HG03378 (cell line): ENCODE measurements around the gene LOXL4.
"Not testable (repeated sequence)": the region's sequence is repeated elsewhere in the genome, so short reads cannot be mapped to it uniquely, and the experiment has no call there.

Experiments
- ATAC-seq: cut with Tn5 transposase; IDR thresholded peaks from one replicate; pipeline ENCODE4 v1.9.1; 2021; ENCODE audit warnings: mild to moderate bottlenecking, moderate library complexity; ENCODE audit not compliant: unreplicated experiment

LOXL4 gene

DNA sequence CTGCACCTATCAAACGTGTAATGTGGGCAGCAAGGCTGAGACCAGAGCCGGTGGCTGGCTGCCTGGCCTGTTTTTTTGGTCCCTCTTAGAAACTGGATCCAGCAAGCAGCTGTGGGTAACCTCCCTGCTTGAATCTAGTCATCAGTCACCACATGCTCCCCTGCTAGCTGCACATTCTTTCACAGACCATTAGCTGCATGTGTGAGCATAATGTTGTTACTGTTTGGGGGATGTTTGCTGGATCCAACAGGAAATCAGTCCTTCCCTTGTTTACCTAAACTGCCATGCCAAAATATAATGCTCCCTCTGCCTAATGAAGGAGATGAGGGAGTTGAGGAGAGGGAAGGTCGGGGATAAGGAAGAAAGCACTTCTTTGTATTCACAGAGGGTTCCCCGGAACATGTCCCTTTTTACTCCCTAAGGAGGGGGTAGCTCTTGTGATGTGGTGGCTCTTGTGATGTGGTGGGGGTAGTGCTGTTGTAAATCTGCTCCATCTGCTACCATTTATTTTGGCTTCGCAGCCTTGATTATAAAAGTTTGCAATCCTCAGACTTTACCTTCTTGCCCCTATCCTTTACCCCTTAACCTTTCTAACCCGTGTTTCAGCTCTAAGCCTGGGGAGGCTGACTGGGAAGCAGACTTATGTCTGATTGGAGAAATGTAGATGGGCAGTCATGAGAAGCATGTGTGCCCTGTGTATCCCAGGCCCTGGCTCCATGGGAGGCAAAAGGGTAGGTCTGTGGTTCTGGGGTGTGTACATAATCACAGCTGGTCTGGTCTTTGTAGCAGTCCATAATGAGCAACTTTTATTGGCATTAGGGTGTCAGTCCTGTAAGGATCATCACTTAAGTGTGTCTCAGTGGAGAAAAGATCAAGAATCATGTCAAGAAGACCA, 20.8 kb downstream of the LOXL4 start:
- no peak for ATAC-seq

GRCh38 chr10:98244586-98244985, 23.4 kb downstream of the LOXL4 start:
- ATAC-seq = no peak

DNA sequence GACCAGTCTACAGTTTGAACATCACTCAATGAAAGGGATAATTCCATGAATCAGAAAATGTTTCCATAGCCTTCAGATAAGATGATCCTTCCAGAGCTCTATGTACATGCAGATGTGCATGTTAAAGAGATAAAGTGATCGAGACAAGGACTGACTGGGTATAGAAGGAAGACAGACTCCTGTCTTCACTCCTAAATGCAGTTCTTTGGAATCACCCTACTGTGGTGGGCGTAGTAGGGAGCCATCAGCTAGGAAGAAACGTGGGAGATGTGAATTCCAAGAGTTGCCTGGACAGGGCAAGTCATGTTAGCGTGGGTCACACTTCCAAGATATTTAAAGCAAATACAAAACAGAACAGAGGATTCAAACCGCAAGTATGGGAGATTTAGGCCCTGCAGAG, 23.9 kb downstream of the LOXL4 start:
- no peak for ATAC-seq

DNA sequence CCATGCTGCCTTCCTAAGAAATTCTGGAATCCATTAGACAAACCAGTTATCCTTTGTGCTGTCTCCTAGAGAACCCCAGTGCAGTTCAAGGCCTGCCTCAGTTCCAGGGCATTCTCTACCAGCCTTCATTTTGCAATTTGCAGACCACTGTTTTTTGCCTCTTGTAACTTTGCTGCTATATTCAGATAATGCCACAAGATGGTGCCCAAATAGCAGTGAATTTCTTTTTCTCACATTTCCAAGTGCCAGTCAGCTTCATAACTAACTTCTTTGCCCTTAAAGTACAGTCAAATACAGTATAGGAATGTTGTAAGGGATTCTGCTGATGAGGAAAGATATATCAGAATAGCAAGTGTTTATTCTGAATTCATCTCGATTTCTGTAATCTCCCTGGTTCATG, 25.2 kb downstream of the LOXL4 start:
- no peak for ATAC-seq

- ATAC-seq = no peak
Measured at GRCh38 chr10:98240524-98240923, 27.5 kb downstream of the LOXL4 start.

GRCh38 chr10:98238391-98238790, 29.6 kb downstream of the LOXL4 start:
- no peak for ATAC-seq

GRCh38 chr10:98236862-98237261, 31.1 kb downstream of the LOXL4 start:
- no peak for ATAC-seq

GRCh38 chr10:98235846-98236245, 32.1 kb downstream of the LOXL4 start:
- no peak for ATAC-seq

- no peak for ATAC-seq
Measured at GRCh38 chr10:98231417-98231816, 36.6 kb downstream of the LOXL4 start.

DNA sequence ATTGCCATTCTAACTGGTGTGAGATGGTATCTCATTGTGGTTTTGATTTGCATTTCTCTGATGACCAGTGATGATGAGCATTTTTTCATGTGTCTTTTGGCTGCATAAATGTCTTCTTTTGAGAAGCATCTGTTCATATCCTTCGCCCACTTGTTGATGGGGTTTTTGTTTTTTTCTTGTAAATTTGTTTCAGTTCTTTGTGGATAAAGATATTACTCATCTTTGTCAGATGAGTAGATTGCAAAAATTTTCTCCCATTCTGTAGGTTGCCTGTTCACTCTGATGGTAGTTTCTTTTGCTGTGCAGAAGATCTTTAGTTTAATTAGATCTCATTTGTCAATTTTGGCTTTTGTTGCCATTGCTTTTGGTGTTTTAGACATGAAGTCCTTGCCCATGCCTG, 39.7 kb downstream of the LOXL4 start:
- not testable (repeated sequence) for ATAC-seq

DNA sequence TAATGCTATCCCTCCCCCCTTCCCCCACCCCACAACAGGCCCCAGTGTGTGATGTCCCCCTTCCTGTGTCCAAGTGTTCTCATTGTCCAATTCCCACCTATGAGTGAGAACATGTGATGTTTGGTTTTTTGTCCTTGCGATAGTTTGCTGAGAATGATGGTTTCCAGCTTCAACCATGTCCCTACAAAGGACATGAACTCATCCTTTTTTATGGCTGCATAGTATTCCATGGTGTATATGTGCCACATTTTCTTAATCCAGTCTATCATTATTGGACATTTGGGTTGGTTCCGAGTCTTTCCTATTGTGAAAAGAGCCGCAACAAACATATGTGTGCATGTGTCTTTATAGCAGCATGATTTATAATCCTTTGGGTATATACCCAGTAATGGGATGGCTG, 40.3 kb downstream of the LOXL4 start:
- not testable (repeated sequence) for ATAC-seq

GRCh38 chr10:98226508-98227144, 41.4 kb downstream of the LOXL4 start:
- no peak for ATAC-seq

DNA sequence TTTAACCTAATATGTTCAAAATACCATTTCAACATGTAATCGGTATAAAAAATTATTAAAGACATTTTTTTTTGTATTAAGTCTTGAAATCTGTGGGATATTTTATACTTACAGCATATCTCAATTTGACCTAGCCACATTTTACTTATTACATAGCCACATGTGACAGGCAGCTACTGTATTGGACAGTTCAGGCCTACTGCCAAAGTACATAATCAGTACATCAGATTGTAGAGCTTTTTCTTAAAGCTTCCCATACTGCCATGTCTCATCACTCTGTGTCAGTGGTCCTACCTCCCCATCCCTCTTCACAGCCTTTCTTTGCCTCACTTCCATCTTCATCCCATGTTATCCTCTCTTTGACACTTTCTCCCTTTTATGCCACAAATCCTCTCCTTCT, 43.0 kb downstream of the LOXL4 start:
- ATAC-seq = no peak

- ATAC-seq = no peak
Measured at GRCh38 chr10:98224509-98224908, 43.5 kb downstream of the LOXL4 start.

- ATAC-seq = no peak
Measured at GRCh38 chr10:98223874-98224273, 44.1 kb downstream of the LOXL4 start.

DNA sequence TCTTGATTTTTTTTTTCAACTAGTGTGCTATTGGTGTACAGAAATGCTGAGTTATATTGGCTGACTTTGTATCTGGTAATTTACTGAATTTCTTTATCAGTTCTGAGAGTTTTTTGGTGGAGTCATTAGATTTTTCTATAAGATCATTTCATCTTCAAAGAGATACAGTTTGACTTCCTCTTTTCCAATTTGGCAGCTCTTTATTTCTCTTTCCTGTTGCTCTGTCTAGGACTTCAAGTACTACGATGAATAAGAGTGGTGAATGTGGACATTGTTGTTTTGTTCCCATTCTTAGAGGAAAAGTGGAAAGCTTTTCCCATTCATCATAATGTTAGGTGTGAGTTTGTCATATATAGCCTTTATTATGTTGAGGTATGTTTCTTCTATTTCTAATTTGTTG, 50.2 kb downstream of the LOXL4 start:
- no peak for ATAC-seq

GRCh38 chr10:98215373-98215772, 52.6 kb downstream of the LOXL4 start:
- ATAC-seq = no peak

DNA sequence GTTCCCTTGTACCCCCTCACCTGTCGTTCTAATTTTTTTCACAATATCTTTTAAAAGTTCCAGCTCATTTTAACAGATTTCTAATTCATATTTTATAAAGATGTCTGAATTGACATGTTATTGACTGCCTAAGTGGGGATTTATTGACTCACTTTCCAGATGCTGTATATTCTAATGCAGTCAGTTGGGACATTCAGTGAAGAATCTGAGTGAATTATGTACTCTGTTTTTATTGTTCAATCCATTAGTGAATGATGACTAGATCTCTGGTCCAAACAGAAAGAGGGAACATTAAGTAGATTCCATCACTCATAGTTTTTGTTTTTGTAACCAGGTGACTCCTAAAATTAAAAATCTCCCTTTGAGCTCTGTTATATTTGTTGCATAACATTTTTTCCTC, 54.3 kb downstream of the LOXL4 start:
- ATAC-seq = no peak

DNA sequence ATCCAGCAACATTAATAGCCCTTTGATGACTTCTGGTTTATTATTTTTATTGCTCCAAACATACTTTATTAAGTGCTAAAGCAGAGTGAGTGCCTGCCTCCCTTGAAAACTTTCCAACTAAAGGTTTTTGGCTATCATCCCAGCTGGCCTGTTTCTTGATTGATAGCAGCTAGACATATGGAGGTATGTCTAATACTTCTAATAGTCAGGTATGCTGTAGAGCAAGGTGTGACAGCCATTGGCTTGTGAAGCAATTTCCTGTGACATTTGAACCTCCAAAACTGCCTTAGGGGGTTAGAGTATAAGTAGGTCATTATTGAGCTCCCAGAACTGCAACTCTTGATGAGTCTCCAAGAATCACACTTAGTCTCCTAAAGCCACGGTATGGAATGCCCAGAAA, 55.8 kb downstream of the LOXL4 start:
- no peak for ATAC-seq

- ATAC-seq = no peak
Measured at GRCh38 chr10:98209441-98209840, 58.6 kb downstream of the LOXL4 start.

- no peak for ATAC-seq
Measured at GRCh38 chr10:98208925-98209324, 59.1 kb downstream of the LOXL4 start.

- no peak for ATAC-seq
Measured at GRCh38 chr10:98205351-98205750, 62.6 kb downstream of the LOXL4 start.
